HG02943 (cell line): Measurements from ENCODE around the gene SRC.

ENCODE experiments used
- ATAC-seq: cut with Tn5 transposase; IDR thresholded peaks from one replicate; pipeline ENCODE4 v1.9.1; 2021; ENCODE audit warnings: mild to moderate bottlenecking, low read depth, moderate library complexity; ENCODE audit not compliant: unreplicated experiment

SRC gene

GRCh38 chr20:37442547-37442946, 96.6 kb downstream of the SRC start:
- ATAC-seq = no peak

GRCh38 chr20:37442986-37443385, 97.0 kb downstream of the SRC start:
- no peak for ATAC-seq

DNA sequence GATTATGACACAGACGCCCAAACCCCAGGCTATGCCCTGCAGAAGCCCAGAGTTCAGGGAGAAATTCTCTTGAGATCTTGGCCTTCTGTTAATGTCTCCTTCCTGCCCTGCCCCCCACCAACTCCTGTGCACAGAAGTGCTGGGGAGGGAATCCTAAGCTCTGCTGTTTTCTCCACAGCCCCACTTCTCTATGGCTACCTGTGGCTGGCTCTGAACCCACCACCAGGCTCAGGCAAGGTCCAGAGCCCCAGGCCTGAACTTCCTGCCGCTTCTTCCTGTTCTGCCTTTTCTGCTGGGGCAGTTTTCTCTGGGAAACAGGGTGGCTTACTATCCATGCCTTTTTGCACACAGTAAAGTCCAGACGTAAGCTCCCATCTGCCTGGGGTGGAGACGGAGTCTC, 97.7 kb downstream of the SRC start:
- no peak for ATAC-seq

- ATAC-seq = no peak
Observed at GRCh38 chr20:37445041-37445440, 99.1 kb downstream of the SRC start.

DNA sequence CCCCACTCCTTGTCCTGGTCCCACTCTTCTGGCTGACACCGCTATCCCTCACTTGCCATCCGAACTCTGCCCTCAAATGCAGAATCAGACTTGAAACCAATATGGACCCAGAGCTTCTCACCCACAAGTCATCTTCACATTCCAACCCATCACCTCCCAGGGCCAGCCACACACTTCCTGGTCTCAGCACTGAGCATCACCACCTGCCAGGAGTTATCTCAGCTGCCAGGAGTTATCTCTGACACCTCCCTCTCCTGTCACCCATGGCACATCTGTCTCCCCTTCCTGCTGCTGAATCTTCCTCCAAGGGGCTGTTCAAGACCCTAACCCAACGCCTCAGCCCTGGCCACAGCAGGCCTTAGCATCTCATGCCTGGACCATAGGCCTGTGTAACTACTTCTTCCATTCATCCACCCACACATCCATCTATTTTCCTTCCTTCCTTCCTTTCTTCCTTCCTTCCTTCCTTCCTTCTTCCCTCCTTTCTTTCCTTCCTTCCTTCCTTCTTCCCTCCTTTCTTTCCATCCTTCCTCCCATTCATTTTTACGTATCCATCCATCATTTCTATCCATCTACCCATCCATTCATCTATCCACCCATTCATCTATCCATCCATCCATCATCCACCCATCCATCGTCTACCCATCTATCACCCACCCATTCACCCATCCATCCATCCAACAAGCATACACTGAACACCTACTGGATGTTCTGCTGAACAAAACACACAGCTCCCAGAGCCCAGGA, 100.5 kb downstream of the SRC start:
- no peak for ATAC-seq

- ATAC-seq = no peak
Observed at GRCh38 chr20:37447688-37448087, 101.7 kb downstream of the SRC start.

DNA sequence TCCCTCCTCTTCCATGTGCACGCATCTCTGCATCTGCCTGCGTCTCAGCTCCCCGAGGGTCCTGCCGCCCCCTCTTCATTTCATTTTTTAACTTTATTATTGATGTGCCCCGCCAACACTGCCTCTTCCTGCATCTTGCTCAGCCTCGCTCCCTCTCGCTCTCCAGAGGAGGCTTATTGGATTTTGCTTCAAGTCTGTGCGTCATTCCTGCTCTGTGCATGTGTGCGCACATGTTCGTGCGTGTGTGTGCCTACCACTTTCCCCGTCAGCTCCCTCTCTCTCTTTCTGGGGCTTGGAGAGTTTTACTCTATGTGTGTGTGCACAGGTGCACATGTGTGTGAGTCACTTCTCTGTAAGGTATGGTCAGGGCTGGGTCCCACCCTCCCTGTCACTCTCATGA, 103.3 kb downstream of the SRC start:
- ATAC-seq = no peak

GRCh38 chr20:37450344-37450743, 104.4 kb downstream of the SRC start:
- no peak for ATAC-seq

GRCh38 chr20:37451616-37452015, 105.7 kb downstream of the SRC start:
- no peak for ATAC-seq

DNA sequence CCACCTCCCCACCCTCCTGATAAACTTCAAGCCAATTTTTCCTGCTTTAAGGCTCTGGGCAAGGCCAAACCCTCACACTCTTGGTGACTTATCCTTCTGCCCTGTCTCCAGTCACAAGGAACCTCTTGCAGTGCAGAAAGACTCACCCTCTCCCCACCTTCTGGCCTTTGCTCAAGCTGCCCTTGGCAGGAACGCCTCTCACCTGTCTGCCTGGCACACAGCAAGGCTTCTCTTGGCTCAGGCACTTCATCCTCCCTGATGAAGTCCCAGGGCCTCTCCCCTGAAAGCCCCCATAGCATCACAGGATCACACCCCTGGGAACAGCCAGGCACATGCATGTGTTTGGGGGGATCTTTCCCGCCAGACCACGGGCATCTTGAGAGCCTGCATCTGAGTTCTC, 106.3 kb downstream of the SRC start:
- ATAC-seq = no peak

DNA sequence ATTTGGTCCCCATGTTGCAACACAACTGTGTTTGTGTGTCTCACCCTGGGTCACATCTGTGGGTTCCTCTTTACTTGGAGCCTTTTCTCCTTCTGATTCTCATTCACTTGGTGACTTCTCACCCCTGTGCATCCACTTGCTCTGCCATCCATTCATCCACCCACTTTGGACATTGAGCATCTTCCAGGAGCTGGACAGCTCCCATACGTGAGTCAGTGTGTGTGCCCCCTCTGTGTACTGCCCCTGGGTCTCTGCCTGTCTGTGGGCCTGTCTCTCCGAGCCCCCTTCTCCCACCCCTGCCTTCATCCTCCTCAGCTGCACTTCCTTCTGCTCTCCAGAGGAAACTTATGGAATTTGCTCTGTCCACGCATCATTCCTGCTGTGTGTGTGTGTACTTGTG, 107.3 kb downstream of the SRC start:
- no peak for ATAC-seq

GRCh38 chr20:37453836-37454235, 107.9 kb downstream of the SRC start:
- no peak for ATAC-seq

GRCh38 chr20:37454636-37455385, 108.9 kb downstream of the SRC start:
- no peak for ATAC-seq
